Ishikawa (cell line): ENCODE data around the gene YY1.
A peak's percentile ranks its signal among the peaks of the same experiment; 100 is the strongest.

ENCODE experiments used
- CEBPB ChIP-seq: IDR thresholded peaks from 2 replicates; pipeline ENCODE4 v1.6.1; 2012
- CREB1 ChIP-seq: IDR thresholded peaks from 2 replicates; pipeline ENCODE4 v1.6.1; 2012; ENCODE audit warnings: low read depth
- EGR1 ChIP-seq: IDR thresholded peaks from 2 replicates; pipeline ENCODE4 v1.6.1; 2012
- EP300 ChIP-seq: IDR thresholded peaks from 2 replicates; pipeline ENCODE4 v1.6.1; 2012; ENCODE audit warnings: borderline replicate concordance
- FOXM1 ChIP-seq: IDR thresholded peaks from 2 replicates; pipeline ENCODE4 v1.6.1; 2012; ENCODE audit warnings: low read depth, borderline replicate concordance
- MAX ChIP-seq: IDR thresholded peaks from 2 replicates; pipeline ENCODE4 v1.6.1; 2012
- NFIC ChIP-seq: IDR thresholded peaks from 2 replicates; pipeline ENCODE4 v1.6.1; 2012
- RAD21 ChIP-seq: IDR thresholded peaks from 2 replicates; pipeline ENCODE4 v1.6.1; 2012; ENCODE audit warnings: low read depth
- REST ChIP-seq: IDR thresholded peaks from 2 replicates; pipeline ENCODE4 v1.6.1; 2012; ENCODE audit warnings: low read depth, mild to moderate bottlenecking
- TAF1 ChIP-seq: IDR thresholded peaks from 2 replicates; pipeline ENCODE4 v1.6.1; 2012; ENCODE audit warnings: low read depth, mild to moderate bottlenecking
- TCF12 ChIP-seq: IDR thresholded peaks from 2 replicates; pipeline ENCODE4 v1.6.1; 2012; ENCODE audit warnings: low read depth
- TEAD4 ChIP-seq: IDR thresholded peaks from 2 replicates; pipeline ENCODE4 v1.6.1; 2012
- YY1 ChIP-seq: IDR thresholded peaks from 2 replicates; pipeline ENCODE4 v1.6.1; 2012; ENCODE audit warnings: low read depth
- ZBTB7A ChIP-seq: IDR thresholded peaks from 2 replicates; pipeline ENCODE4 v1.6.1; 2012; ENCODE audit warnings: low read depth
- TF ChIP-seq, protein P1 (sequence below): IDR thresholded peaks from 2 replicates; pipeline ENCODE4 v1.6.1; 2012

The YY1 gene

GRCh38 chr14:100225169-100225568 lies 13.8 kb upstream of the YY1 start:
- TF ChIP-seq CEBPB, result no peak
- TF ChIP-seq, protein P1, sequence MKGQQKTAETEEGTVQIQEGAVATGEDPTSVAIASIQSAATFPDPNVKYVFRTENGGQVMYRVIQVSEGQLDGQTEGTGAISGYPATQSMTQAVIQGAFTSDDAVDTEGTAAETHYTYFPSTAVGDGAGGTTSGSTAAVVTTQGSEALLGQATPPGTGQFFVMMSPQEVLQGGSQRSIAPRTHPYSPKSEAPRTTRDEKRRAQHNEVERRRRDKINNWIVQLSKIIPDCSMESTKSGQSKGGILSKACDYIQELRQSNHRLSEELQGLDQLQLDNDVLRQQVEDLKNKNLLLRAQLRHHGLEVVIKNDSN, result no peak

GRCh38 chr14:100230361-100230760 lies 8.6 kb upstream of the YY1 start:
- no peak for TF ChIP-seq TEAD4
- TF ChIP-seq EGR1, result no peak
- TF ChIP-seq RAD21, result no peak
- no peak for TF ChIP-seq CEBPB
- TF ChIP-seq, protein P1, result no peak
- no peak for TF ChIP-seq TCF12
- TF ChIP-seq CREB1, result no peak
- TF ChIP-seq REST, result no peak

DNA sequence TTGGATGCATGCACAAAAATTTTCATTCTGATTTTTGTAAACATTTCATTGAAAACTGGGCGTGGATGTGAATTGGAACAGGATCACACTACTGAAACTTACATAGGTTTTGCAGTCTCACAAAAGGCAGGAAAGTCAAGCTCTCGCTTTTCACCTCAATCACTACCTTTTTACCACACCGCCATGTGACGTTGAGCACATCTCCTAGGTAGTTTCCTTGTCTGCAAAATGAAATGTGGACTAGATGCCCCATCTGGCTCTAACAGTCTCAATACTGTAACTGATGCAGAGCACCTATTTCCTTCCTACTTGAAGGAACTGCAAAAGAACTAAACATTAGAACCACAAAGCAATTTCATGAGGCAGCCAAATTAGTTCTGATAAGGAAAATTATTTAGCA lies 4.4 kb upstream of the YY1 start:
- TF ChIP-seq RAD21, result no peak
- no peak for TF ChIP-seq REST
- no peak for TF ChIP-seq CREB1
- TF ChIP-seq, protein P1, result no peak
- no peak for TF ChIP-seq YY1
- TF ChIP-seq MAX, result no peak
- no peak for TF ChIP-seq EP300
- no peak for TF ChIP-seq ZBTB7A
- no peak for TF ChIP-seq TEAD4
- no peak for TF ChIP-seq NFIC
- no peak for TF ChIP-seq TCF12
- TF ChIP-seq TAF1, result no peak
- TF ChIP-seq EGR1, result no peak
- no peak for TF ChIP-seq CEBPB
- TF ChIP-seq FOXM1, result no peak

DNA sequence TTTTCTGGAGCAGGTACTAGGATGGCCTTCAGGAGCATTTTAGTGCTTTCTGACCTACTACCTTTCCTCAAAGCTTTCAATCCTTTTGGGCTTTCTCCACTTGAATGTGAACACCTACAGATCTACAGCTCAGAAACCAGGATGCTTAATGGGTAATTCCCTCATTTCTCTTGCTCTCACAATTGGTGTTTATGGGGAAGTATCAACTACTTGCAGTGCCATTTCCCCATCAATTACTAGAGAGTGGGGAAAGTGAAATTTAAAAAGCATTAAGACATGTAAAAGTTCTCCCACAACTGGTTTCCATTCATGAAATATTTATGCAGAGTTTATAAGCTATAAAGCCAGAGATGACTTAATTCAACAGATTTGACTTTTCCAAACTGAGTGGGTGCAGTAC lies 2.1 kb upstream of the YY1 start:
- TF ChIP-seq YY1 (no peak), EGR1 (no peak), NFIC (no peak)

DNA sequence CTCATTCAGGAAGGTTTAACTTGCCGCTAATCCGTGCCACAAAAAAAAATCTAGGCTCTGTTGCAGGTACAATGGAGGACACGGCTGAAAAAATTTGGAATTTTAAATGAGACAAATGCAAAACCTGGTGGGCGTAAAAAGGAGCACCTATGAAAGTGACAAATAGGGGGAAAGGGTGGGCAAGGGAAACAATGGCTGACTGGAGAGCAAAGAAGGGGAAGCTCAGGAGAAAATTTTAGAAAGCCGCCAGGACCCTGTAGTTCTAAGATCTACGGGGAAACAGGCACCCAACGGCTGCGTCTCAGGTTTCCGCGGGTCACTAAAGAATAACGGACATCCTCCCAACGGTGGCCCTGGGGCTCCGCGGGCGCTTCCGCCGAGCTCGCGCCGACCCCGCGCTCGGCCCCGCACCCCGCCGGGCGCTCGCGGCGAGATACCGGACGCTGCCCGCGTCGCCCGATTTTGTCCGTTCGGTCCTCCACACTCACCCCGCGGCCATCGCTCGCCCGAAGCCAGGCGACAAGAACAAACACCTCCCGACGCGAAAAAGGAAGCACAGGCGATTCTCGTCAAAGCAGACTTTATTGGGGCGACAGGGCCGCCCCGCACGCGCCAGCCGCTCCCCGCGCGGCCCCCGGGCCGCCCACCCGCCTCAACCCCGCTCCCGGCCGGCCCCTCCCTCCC lies 1.1 kb upstream of the YY1 start:
- peak; percentile 43; the same call in 1 of the 2 replicates for TF ChIP-seq TCF12
- TF ChIP-seq EP300, result no peak
- no peak for TF ChIP-seq NFIC
- no peak for TF ChIP-seq CREB1
- TF ChIP-seq, protein P1, result no peak
- TF ChIP-seq CEBPB, result no peak
- TF ChIP-seq ZBTB7A, result 0 out of 2 replicates have a peak, but pooled peaks have one; percentile 31
- TF ChIP-seq EGR1, result no peak
- peak; percentile 30; the same call in 1 of the 2 replicates for TF ChIP-seq TAF1
- peak; percentile 12; the same call in 1 of the 2 replicates for TF ChIP-seq MAX
- no peak for TF ChIP-seq FOXM1
